KG1 (cell line): ENCODE results near the gene FAM118A.
"Not testable (repeated sequence)": the region's sequence is repeated elsewhere in the genome, so short reads cannot be mapped to it uniquely, and the experiment has no call there.

ENCODE experiments used
- DNase-seq: peaks from one replicate; lab custom pipeline; 2025; lab: John Stamatoyannopoulos, UW

Gene FAM118A

GRCh38 chr22:45310331-45310976, 720 bp downstream of the FAM118A start:
- no peak for DNase-seq

DNA sequence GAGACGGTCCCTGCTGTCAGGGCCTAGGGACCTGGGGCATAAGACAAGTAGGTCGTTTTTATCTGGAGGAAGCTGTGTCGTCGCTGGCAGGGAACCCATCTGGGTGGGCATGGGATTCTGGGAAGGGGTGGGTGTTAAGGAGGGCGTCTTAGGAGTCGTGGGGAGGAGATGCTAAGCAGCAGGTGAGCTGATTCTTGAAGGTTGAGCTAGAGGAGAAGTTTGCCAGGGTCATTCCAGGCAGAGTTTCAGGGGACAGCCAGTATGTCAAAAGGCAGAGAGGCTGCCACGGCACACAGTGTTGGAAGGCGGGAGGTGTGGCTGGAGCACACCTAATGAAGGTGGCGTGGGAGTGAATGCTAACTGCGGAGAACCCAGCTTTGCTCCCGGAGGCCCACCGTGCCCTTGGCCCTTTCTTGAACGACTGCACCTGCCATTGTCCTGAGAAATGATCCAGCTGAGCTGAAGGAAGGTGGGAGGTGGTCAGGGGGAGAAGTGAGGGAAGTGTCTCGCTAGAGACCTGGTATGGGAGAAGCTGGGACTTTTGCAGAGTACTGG, 1.3 kb downstream of the FAM118A start:
- no peak for DNase-seq

GRCh38 chr22:45312415-45312814, 2.7 kb downstream of the FAM118A start:
- DNase-seq: no peak

DNA sequence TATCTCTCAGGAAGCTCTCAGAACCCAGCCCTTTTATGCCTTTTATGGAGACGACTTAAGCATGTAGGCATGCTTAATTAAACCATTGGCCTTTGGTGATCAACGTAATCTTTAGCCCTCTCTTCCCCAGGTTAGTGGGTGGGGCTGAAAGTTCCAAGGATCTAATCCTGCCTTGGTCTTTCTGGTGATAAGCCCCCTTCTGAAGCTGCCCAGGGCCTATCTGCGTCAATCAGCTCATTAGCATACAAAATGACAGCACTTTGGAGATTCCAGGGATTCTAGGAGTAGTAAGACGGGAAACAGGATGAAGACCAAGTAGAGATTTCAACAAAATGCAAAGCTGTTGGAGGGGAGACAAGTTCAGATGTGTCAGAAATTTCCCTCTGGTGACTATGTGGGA, 3.1 kb downstream of the FAM118A start:
- DNase-seq: no peak

GRCh38 chr22:45314054-45314721, 4.5 kb downstream of the FAM118A start:
- no peak for DNase-seq

DNA sequence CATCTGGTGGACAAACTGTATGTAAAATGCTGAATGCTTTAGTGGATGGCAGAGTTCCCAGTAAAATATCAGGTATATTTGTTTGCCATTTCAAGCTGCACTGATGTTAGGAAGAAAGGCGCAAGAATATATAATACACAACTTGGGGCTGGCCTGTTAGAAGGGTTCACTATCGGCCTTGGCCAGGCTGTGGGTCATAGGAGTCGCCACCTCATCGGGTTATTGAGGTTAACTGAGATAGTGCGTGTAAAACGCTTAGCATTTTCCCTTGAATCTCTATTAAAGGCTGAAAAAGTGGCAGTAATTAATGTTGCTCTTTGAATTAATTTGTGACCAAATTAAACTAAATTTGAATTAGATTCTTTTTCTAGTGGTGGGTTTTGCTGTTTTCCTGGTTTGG, 5.1 kb downstream of the FAM118A start:
- DNase-seq: no peak

DNA sequence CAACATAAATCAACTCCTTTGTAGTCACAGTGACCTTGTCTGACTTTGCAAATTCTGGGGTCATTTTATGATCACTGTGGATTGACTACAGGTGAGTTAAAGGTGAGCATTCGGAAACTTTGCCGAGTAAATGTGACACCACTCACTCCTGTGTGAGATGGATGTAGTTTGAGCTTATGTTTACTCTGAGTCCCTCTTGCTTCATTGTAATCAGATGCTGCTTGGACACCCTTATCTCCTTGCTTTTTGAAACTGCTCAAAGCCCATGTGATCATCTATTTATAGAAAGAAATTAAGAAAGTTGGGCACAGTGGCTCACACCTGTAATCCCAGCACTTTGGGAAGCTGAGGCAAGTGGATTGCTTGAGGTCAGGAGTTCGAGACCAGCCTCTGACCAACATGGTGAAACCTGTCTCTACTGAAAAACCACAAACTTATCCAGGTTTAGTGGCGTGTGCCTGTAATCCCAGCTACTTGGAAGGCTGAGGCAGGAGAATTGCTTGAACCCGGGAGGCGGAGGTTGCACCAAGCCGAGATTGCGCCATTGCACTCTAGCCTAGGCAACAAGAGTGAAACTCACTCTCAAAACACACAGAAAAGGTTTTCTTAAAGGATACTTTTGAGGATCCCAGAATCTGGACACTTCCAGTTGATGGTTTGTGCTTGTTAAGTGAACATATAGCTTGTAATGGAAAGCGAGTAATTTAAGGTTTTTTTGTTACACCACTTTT, 7.2 kb downstream of the FAM118A start:
- DNase-seq: no peak

- DNase-seq: no peak
These were observed 7.9 kb downstream of the FAM118A start for GRCh38 chr22:45317551-45318167.

DNA sequence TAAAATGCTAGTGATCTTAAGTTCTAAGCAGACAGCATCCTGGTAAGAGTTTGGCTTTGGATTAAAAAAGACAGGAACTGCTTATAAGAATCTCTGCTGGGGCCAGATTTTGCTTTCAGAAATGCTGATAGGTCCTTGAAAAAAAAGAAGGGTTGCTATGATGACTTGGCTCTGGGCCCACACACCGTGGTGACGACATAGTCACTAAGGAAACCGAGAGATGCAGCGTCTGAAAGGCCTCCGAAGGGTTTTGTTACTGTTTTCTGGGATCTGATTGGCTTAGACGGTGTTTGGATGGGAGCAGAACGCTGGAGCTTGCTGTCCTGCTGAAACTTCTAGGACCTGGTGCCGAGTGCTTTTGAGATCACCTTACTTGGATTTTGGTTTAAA, 8.4 kb downstream of the FAM118A start:
- DNase-seq: no peak

DNA sequence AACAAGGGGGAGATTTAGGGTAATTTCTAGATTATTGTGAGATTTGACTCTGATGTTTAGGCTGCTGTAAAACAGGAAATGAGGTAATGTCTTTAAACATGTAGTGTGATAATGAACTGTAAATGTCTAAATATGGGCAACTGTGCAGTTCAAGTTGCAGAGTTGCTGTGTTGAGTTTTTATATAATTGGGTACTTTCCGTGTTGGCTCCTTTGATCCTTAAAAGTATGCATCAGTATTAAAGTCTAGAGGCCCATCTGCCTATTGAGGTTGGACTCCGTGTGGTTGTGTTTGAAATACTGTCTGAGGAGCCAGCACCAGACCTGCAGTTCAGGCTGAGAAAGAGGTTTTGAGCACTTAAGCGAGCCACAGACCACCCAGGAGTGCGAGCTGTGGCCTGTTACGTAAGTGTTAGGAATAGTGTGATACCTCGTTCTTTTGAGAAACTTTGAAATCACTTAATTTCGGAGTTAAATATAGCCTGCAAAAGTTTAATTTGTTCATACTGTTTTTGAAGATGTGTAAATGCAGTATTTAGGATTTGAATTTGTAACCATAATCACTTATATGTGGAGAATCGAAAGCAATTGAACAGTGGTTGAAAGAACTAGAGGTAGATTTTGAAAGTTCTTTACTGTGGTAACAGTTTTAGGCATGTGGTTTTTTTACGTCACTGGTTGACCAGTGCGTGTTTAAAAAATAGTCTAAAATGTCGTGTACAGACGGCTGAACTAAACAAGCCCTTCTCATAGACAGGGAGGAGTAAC, 9.0 kb downstream of the FAM118A start:
- DNase-seq: no peak

DNA sequence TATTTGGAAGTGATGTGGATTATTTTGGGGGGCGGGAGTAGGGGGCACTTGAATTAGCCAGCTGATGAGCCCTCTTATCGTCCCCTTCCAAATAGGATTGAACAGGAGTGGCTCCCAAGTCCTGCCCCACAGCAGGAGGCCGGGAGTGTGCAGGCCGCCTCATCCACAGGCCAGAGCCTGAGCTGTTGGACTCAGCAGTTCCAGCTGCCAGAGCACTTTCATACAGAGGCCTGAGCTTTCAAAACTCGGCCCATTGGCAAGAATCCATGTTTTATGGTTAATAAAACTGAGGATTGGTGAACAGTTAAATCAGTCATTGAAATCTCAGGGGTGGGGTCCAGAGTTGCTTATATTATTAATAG, 9.6 kb downstream of the FAM118A start:
- DNase-seq: no peak

DNA sequence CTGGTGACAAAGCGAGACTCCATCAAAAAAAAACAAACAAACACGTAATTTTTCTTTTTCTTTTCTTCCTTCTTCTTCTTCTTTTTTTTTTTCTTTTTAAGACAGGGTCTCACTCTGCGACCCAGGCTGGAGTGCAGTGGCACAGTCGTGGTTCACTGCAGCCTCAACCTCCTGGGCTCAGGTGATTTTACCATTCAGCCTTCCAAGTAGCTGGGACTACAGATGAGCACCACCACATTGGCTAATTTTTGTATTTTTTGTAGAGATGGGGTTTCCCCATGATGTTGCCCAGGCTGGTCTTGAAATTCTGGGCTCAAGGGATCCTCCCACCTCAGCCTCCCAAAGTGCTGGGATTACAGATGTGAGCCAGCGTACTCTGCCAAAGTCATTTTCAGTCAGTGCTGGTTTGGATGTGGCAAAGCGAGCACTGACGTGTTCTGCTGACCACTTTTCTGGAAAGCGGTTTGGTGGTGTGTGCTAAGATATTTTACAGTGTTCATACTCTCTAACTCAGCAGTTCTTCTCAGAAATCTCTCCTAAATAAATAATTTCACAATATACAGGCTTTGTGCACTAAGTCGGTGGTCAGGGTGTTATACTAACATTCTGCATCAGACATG, 10.7 kb downstream of the FAM118A start:
- DNase-seq: no peak

DNA sequence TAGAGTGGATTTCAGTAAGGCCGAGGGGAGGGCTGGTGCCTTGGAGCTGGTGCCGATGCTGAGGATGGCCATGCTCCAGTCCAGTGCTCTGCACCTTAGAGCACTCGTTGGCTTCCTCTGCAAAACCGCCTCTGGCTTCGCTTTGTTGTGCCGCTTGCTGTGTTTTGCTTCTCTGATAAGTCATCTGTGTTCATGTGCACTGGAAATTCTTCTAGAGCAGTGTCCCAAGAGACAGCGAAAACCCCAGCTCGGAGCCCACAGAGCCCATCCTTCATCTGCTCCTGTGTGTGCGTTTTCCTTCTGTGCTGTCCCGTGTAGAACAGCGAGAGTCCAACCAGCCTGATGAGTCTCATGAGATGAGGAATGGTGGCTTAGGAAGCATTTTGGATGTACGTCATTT, 12.1 kb downstream of the FAM118A start:
- DNase-seq: no peak

DNA sequence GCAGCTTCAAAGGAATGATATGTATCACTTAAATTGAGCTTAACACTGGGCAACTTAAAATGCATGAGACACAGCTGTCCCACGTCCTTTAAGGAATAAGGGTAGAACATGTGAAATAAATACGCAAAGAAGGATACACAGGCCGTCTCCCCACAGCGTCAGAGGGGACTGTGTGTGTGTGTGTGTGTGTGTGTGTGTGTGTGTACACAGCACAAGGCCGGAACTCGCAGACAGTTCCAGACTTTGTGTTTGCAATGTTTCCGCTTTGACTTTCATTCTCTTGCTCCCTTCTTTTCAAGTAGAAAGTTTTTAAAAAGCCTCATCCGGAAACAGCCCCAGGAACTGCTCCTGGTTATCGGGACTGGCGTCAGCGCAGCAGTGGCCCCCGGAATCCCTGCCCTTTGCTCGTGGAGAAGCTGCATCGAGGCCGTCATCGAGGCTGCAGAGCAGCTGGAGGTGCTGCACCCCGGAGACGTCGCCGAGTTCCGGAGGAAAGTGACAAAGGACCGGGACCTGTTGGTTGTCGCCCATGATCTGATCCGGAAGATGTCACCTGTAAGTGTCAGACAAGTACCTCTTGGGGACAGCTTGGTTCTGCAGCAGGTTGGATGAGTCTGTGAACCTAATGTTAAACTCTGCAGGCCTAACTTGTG, 13.3 kb downstream of the FAM118A start:
- DNase-seq: no peak

DNA sequence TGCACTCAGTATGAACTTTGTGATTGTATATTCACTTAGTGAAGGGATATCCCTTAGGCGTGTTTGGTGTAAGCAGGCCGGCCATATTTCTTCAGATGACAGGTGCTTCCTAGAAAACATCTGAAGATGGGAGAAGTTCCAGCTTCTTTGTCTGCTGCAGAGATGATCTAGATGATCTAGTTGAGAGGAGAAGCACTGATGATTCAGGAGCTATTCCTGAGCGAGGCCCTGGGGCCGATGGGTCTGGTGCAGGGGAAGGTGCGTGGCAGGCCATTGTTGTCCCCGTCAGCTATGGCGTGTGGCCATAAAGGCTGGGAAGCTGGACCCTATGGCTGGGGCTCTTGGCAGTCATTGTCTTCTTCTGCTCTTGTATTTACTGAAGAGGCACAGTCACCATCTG, 14.0 kb downstream of the FAM118A start:
- DNase-seq: no peak

GRCh38 chr22:45324311-45324711, 14.6 kb downstream of the FAM118A start:
- no peak for DNase-seq

- not testable (repeated sequence) for DNase-seq
These were observed 18.5 kb downstream of the FAM118A start for GRCh38 chr22:45328261-45328660.

DNA sequence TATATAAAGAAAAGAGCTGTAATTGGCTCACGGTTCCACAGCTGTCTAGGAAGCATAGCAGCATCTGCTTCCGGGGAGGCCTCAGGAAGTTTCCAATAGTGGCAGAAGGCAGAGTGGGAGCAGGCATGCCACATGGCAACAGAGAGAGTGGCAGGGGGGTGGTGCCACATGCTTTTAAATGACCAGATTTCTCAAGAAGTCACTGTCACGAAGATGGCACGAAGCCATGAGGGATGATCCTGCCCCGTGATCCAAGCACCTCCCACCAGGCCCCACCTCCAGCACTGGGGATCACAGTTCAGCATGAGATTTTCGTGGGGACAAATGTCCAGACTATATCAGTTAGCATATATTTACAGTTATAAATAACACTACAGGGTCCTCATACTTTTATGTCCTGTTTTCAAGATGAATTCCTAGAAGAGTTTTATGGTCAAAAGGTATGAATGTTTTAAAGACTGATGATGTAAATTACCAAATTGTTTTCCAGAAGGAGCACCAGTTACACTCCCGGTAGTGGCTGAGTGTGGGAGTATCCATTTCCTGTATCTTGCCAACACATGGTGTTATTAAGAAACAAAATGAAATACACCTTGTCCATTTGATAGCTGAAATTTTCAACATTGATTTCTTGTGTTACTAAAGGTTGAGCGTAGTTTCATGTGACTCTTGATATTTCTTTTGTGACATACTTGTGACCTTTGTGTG, 19.2 kb downstream of the FAM118A start:
- DNase-seq: no peak

GRCh38 chr22:45329530-45329936, 19.8 kb downstream of the FAM118A start:
- no peak for DNase-seq

DNA sequence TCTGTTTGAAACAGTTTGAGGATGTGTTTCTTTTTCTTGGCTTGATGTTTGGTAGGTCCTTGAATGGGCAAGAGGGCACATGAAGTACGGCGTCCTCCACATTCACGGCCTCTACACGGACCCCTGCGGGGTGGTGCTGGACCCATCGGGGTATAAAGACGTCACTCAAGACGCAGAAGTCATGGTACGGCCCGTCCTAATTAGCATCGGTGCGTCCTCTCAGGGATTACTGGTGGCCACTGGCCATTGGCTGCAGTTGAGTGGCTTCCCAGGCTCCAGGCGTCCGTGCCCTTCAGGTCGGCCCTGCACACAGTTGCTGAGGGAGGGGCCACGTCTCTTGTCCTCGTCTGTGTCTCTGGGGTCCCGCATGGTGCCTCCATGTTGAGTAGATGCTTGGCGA, 20.8 kb downstream of the FAM118A start:
- no peak for DNase-seq
